DND-41 (cell line): ENCODE measurements around the gene GTF2A2.

Experiments
- EZH2 ChIP-seq: IDR thresholded peaks from 3 replicates; pipeline ENCODE4 v1.6.1; 2012; ENCODE audit warnings: borderline replicate concordance, low read depth, mild to moderate bottlenecking, moderate library complexity, low read length, inconsistent platforms; ENCODE audit not compliant: severe bottlenecking
- TF ChIP-seq, protein P1 (sequence below): IDR thresholded peaks from 2 replicates; pipeline ENCODE4 v1.5.1; 2012; ENCODE audit warnings: borderline replicate concordance, low read length, moderate library complexity, mild to moderate bottlenecking; ENCODE audit not compliant: poor library complexity, severe bottlenecking; ENCODE audit errors: extremely low read depth

DNA sequence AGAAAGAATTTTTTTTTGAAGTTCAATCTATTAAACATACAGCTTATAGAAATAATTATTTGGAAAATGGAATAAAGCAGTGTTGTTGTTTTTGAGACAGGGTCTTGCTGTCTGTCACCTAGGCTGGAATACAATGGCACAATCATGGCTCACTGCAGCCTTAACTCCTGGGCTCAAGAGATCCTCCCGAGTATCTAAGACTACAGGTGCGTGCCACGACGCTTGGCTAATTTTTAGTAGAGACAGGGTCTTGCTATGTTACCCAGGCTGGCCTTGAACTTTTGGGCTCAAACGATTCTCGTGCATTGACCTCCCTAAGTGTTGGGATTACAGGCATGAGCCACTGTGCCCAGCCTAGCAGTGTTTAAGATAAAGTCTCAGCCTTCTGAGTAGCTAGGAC lies 23.0 kb upstream of the GTF2A2 start:
- TF ChIP-seq EZH2 = no peak
- TF ChIP-seq, protein P1, sequence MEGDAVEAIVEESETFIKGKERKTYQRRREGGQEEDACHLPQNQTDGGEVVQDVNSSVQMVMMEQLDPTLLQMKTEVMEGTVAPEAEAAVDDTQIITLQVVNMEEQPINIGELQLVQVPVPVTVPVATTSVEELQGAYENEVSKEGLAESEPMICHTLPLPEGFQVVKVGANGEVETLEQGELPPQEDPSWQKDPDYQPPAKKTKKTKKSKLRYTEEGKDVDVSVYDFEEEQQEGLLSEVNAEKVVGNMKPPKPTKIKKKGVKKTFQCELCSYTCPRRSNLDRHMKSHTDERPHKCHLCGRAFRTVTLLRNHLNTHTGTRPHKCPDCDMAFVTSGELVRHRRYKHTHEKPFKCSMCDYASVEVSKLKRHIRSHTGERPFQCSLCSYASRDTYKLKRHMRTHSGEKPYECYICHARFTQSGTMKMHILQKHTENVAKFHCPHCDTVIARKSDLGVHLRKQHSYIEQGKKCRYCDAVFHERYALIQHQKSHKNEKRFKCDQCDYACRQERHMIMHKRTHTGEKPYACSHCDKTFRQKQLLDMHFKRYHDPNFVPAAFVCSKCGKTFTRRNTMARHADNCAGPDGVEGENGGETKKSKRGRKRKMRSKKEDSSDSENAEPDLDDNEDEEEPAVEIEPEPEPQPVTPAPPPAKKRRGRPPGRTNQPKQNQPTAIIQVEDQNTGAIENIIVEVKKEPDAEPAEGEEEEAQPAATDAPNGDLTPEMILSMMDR = no peak
